H9 (cell line): ENCODE results near the gene DEFB132. TPM values are rescaled to one million over a fixed set of nuclear protein-coding genes. Genes with fewer than 3 reads are reported as not detected.

Source experiments
- DNase-seq: peaks from one replicate; pipeline ENCODE4 v3.0.0-alpha.2; 2017
- H2AFZ ChIP-seq: one replicate; pipeline ENCODE4 v1.6.1; 2013; ENCODE audit warnings: mild to moderate bottlenecking, low read length, control low read depth, moderate library complexity
- H2AK5ac ChIP-seq: 2 replicates; pipeline ENCODE4 v1.6.1; 2013; ENCODE audit warnings: low read length, control low read depth, mixed read lengths; ENCODE audit not compliant: insufficient read length
- H2BK120ac ChIP-seq: one replicate; pipeline ENCODE4 v1.6.1; 2013; ENCODE audit warnings: low read depth, mild to moderate bottlenecking, low read length, control low read depth, inconsistent platforms; ENCODE audit not compliant: poor library complexity, severe bottlenecking
- H2BK12ac ChIP-seq: 2 replicates; pipeline ENCODE4 v1.6.1; 2013; ENCODE audit warnings: low read length, control low read depth, mixed read lengths, low read depth; ENCODE audit not compliant: insufficient read length
- H2BK15ac ChIP-seq: 2 replicates; pipeline ENCODE4 v1.6.1; 2013; ENCODE audit warnings: low read depth, low read length, control low read depth
- H2BK20ac ChIP-seq: one replicate; pipeline ENCODE4 v1.6.1; 2013; ENCODE audit warnings: low read depth, mild to moderate bottlenecking, low read length, control low read depth, inconsistent platforms; ENCODE audit not compliant: poor library complexity, severe bottlenecking
- H2BK5ac ChIP-seq: 2 replicates; pipeline ENCODE4 v1.6.1; 2013; ENCODE audit warnings: low read length, control low read depth, mixed read lengths; ENCODE audit not compliant: insufficient read length
- H3K14ac ChIP-seq: 2 replicates; pipeline ENCODE4 v1.6.1; 2013; ENCODE audit warnings: low read length, control low read depth; ENCODE audit not compliant: insufficient read depth
- H3K18ac ChIP-seq: 2 replicates; pipeline ENCODE4 v1.6.1; 2013; ENCODE audit warnings: low read depth, mild to moderate bottlenecking, mixed read lengths, low read length, control low read depth; ENCODE audit not compliant: insufficient read length
- H3K23ac ChIP-seq: 2 replicates; pipeline ENCODE4 v1.6.1; 2013; ENCODE audit warnings: low read length, control low read depth, mixed read lengths, low read depth; ENCODE audit not compliant: insufficient read length
- H3K23me2 ChIP-seq: 2 replicates; pipeline ENCODE4 v1.6.1; 2013; ENCODE audit warnings: low read depth, mild to moderate bottlenecking, mixed read lengths, low read length, control low read depth; ENCODE audit not compliant: insufficient read length, poor library complexity, severe bottlenecking
- H3K27ac ChIP-seq: 2 replicates; pipeline ENCODE4 v1.5.1; 2013; ENCODE audit warnings: low read length, control low read depth, mixed read lengths, low read depth; ENCODE audit not compliant: insufficient read length
- H3K27me3 ChIP-seq: 2 replicates; pipeline ENCODE4 v1.6.1; 2013; ENCODE audit warnings: low read length, control low read depth, inconsistent platforms; ENCODE audit not compliant: insufficient read depth
- H3K4ac ChIP-seq: 2 replicates; pipeline ENCODE4 v1.6.1; 2013; ENCODE audit warnings: low read depth, mild to moderate bottlenecking, control low read depth, inconsistent platforms, low read length, moderate library complexity
- H3K4me1 ChIP-seq: 2 replicates; pipeline ENCODE4 v1.6.1; 2013; ENCODE audit warnings: low read length, control low read depth, inconsistent platforms; ENCODE audit not compliant: insufficient read depth
- H3K4me2 ChIP-seq: 2 replicates; pipeline ENCODE4 v1.6.1; 2013; ENCODE audit warnings: low read length, control low read depth, mixed read lengths; ENCODE audit not compliant: insufficient read length, insufficient read depth
- H3K56ac ChIP-seq: 2 replicates; pipeline ENCODE4 v1.6.1; 2013; ENCODE audit warnings: low read depth, mild to moderate bottlenecking, mixed read lengths, low read length, control low read depth; ENCODE audit not compliant: insufficient read length
- H3K79me1 ChIP-seq: 2 replicates; pipeline ENCODE4 v1.6.1; 2013; ENCODE audit warnings: low read depth, mild to moderate bottlenecking, moderate library complexity, low read length, control low read depth, inconsistent platforms; ENCODE audit not compliant: insufficient read depth, poor library complexity, severe bottlenecking
- H3K79me2 ChIP-seq: 2 replicates; pipeline ENCODE4 v1.6.1; 2013; ENCODE audit warnings: low read length, control low read depth, inconsistent platforms; ENCODE audit not compliant: insufficient read depth
- H3K9ac ChIP-seq: 2 replicates; pipeline ENCODE4 v1.6.1; 2013; ENCODE audit warnings: low read length, control low read depth, mixed read lengths; ENCODE audit not compliant: insufficient read length; ENCODE audit errors: extremely low read depth
- H3K9me3 ChIP-seq: one replicate; pipeline ENCODE4 v1.6.1; 2013; ENCODE audit warnings: low read depth, low read length, inconsistent platforms; ENCODE audit not compliant: control insufficient read depth
- H3T11ph ChIP-seq: one replicate; pipeline ENCODE4 v1.6.1; 2013; ENCODE audit warnings: mild to moderate bottlenecking, low read length, control low read depth, inconsistent platforms
- H4K20me1 ChIP-seq: one replicate; pipeline ENCODE4 v1.6.1; 2013; ENCODE audit not compliant: control insufficient read depth, insufficient read length, insufficient read depth
- H4K5ac ChIP-seq: 2 replicates; pipeline ENCODE4 v1.6.1; 2013; ENCODE audit warnings: low read depth, mild to moderate bottlenecking, mixed read lengths, low read length, control low read depth; ENCODE audit not compliant: insufficient read length
- H4K8ac ChIP-seq: replicated peaks from 2 replicates; pipeline ENCODE4 v1.6.1; 2013; ENCODE audit warnings: low read length, control low read depth, mixed read lengths, low read depth; ENCODE audit not compliant: insufficient read length
- H4K91ac ChIP-seq: 2 replicates; pipeline ENCODE4 v1.6.1; 2013; ENCODE audit warnings: low read depth, mild to moderate bottlenecking, moderate library complexity, mixed read lengths, low read length, control low read depth; ENCODE audit not compliant: insufficient read length
- H3K27ac Mint-ChIP-seq, 3 experiments: 2 replicates in 2 of 3; 3 replicates in 1 of 3; pipeline ENCODE4 v1.8.0; 2020 to 2021; ENCODE audit warnings: mixed read lengths in 3 of 3, mild to moderate bottlenecking in 1 of 3, moderate library complexity in 1 of 3
- H3K27me3 Mint-ChIP-seq: 2 replicates; pipeline ENCODE4 v1.8.0; 2021; ENCODE audit warnings: low read depth, mild to moderate bottlenecking, moderate library complexity, mixed read lengths
- H3K36me3 Mint-ChIP-seq, 3 experiments: 2 replicates in 2 of 3; 3 replicates in 1 of 3; pipeline ENCODE4 v1.8.0; 2020 to 2021; ENCODE audit warnings: low read depth in 3 of 3, mixed read lengths in 3 of 3; ENCODE audit not compliant: insufficient read depth in 1 of 3
- H3K4me1 Mint-ChIP-seq, 2 experiments: 2 replicates each; pipeline ENCODE4 v1.8.0; 2020; ENCODE audit warnings: mixed read lengths in 2 of 2
- H3K4me3 Mint-ChIP-seq, 2 experiments: 2 replicates in 1 of 2; 3 replicates in 1 of 2; pipeline ENCODE4 v1.8.0; 2020 to 2021; ENCODE audit warnings: mild to moderate bottlenecking in 2 of 2, mixed read lengths in 2 of 2, moderate library complexity in 1 of 2
- H3K9me3 Mint-ChIP-seq, 2 experiments: 2 replicates in 1 of 2; 3 replicates in 1 of 2; pipeline ENCODE4 v1.8.0; 2020; ENCODE audit warnings: mild to moderate bottlenecking in 2 of 2, mixed read lengths in 2 of 2, moderate library complexity in 1 of 2
- CTCF ChIP-seq: fragments of 200-600 bp; sonication (generic); conservative IDR thresholded peaks from 3 replicates; pipeline ENCODE4 v1.8.0; 2021; ENCODE audit warnings: antibody characterized with exemption, mild to moderate bottlenecking
- WGBS: extraction: QIAGEN DNeasy Blood & Tissue Kit; methylation state at CpG from one replicate; pipeline ENCODE4 v1.1.7; 2013; ENCODE audit warnings: missing lambda C conversion rate, low lambda C conversion rate, mixed read lengths; ENCODE audit not compliant: insufficient read length; ENCODE audit errors: extremely low coverage; 5-methylcytosine and 5-hydroxymethylcytosine counted together
- total RNA-seq: library from RNA; stranded (reverse); gene quantifications from 2 replicates; pipeline ENCODE4 v1.2.1, GENCODE V29; 2021

DEFB132 gene
- total RNA-seq, 1 experiment from 2014 or later = not detected

- Histone ChIP-seq H3K79me2 (no peaks in the 10 kb centered on the region), H4K20me1 (no peaks in the 10 kb centered on the region), H3K27me3 (no peaks in the 10 kb centered on the region), H2AK5ac (no peak overlapping the region), H3K23ac (no peak overlapping the region), H2BK20ac (no peak overlapping the region), H3K56ac (no peak overlapping the region), H4K8ac (no peak overlapping the region), H3K18ac (no peak overlapping the region), H3K4ac (no peak overlapping the region), H4K91ac (no peak overlapping the region), H2BK15ac (no peak overlapping the region), H3T11ph (no peak overlapping the region), H3K27ac (no peak overlapping the region), H4K5ac (no peak overlapping the region), H2AFZ (no peak overlapping the region), H3K9me3 (no peaks in the 10 kb centered on the region), H3K4me2 (peak overlapping the region; percentile 2), H3K14ac (no peak overlapping the region), H3K79me1 (no peaks in the 10 kb centered on the region), H3K9ac (no peak overlapping the region), H2BK5ac (no peak overlapping the region), H2BK120ac (no peak overlapping the region), H2BK12ac (no peak overlapping the region), H3K4me1 (0 out of 2 replicates have a peak, but pooled peaks cover 4% of the 10 kb centered on the region), H3K23me2 (no peaks in the 10 kb centered on the region)
- peaks cover 2 to 6% of the 10 kb centered on the region in 2 experiments; a peak in 3 of 5 replicates for H3K9me3 Mint-ChIP-seq
- H3K27me3 Mint-ChIP-seq = no peaks in the 10 kb centered on the region; the same call in 1 of the 2 replicates
- no CpG with 5 or more reads among the region's 88 CpGs for WGBS
- peaks cover 5 to 7% of the 10 kb centered on the region in 2 experiments for H3K4me1 Mint-ChIP-seq
- peak; percentile 49; the same call in 2 of the 3 replicates for TF ChIP-seq CTCF
- peaks cover 38 to 65% (median 42%) of the 10 kb centered on the region in 3 experiments for H3K36me3 Mint-ChIP-seq
- peak overlapping the region; percentile 58 to 70 for H3K4me3 Mint-ChIP-seq
- DNase-seq = peak; percentile 81
- H3K27ac Mint-ChIP-seq = peak overlapping the region in 2 of 3 experiments; percentile 82 to 88; a peak in 1 of 7 replicates
Measured at GRCh38 chr20:278607-279571, 21.4 kb downstream of the DEFB132 start.
